Measurements from ENCODE around the gene PHKG2. TPM values are rescaled to one million over a fixed set of nuclear protein-coding genes. Genes with fewer than 3 reads are reported as not detected.

The PHKG2 gene
- total and polyA plus RNA-seq, 4 donors = 12.2 to 37.4 (median 31.7) TPM

DNA sequence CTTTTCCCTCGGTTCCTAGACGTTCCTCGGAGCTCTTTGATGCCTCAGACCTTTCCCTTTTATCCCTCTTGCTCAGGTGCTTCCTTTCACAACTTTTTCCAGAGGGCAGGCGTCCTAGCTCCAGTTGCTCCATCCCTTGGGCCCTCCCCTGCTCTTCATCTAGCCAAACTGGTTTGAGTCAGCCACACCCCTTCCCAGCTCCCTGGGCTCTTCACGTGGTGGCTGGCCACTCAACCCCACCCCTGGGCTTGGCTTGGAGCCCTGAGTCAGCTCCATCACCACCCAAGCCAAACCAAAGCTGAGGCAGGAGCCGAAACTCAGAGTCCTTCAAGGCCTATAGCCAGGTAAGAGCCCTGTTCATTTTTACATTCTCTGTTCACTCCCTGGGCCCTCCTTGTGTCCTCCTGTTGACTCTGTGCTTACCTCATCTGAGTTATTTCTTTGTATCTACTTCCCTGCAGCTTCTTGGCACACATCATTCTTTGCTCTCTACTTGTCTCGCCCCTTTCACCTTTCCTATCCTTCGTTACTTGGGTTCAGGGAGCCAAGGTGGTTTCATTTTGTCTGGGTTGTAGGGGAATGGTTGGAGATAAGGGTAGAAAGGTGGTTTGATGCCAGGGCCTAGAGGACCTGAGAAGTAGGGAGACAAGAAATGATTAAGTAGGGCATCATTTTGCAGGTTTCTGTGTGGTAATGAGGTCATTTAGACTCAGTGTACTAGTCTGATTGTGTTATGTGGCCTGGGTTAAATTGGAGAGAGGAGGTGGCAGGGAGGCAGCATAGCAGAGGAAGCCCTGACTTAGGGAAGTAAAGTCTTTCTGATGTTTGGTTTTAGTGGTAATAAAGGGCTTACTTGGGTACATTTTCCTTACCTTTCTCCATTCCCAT is 7.6 kb upstream of the PHKG2 start:
- H3K9me3 ChIP-seq (ENCODE audit: control insufficient read depth in 4 of 4, insufficient read depth in 3 of 4, low read length in 3 of 4) = no peaks in the 10 kb centered on the region
- TF ChIP-seq, protein P1, sequence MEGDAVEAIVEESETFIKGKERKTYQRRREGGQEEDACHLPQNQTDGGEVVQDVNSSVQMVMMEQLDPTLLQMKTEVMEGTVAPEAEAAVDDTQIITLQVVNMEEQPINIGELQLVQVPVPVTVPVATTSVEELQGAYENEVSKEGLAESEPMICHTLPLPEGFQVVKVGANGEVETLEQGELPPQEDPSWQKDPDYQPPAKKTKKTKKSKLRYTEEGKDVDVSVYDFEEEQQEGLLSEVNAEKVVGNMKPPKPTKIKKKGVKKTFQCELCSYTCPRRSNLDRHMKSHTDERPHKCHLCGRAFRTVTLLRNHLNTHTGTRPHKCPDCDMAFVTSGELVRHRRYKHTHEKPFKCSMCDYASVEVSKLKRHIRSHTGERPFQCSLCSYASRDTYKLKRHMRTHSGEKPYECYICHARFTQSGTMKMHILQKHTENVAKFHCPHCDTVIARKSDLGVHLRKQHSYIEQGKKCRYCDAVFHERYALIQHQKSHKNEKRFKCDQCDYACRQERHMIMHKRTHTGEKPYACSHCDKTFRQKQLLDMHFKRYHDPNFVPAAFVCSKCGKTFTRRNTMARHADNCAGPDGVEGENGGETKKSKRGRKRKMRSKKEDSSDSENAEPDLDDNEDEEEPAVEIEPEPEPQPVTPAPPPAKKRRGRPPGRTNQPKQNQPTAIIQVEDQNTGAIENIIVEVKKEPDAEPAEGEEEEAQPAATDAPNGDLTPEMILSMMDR (IDR thresholded peaks at IDR 0.05; ENCODE audit: control extremely low read depth, extremely low read depth) = no peak
- peak overlapping the region in 1 of 2 donors; percentile 23 for H3K9ac ChIP-seq (ENCODE audit: insufficient read depth in 1 of 2, low read length in 2 of 2)
- H3K4me1 ChIP-seq (ENCODE audit: control insufficient read depth in 5 of 5, insufficient read depth in 5 of 5, low read length in 5 of 5) = peaks cover 0 to 9% (median 3%) of the 10 kb centered on the region in 5 donors
- peak overlapping the region; percentile 68 to 75 for H3K27ac ChIP-seq (ENCODE audit: low read depth in 1 of 2, low read length in 1 of 2)
- H3K27me3 ChIP-seq (ENCODE audit: control insufficient read depth in 3 of 3, insufficient read depth in 3 of 3, low read length in 2 of 3) = no peaks in the 10 kb centered on the region
- H3K4me3 ChIP-seq = no peak overlapping the region
- 54 to 70% methylated on average over 8 of the region's 8 CpGs for WGBS, 2 donors
- ATAC-seq (ENCODE audit: insufficient read depth, low FRiP score) = peak; percentile 76
- peaks cover 33 to 55% (median 39%) of the 10 kb centered on the region in 4 donors for H3K36me3 ChIP-seq (ENCODE audit: control insufficient read depth in 4 of 4, insufficient read depth in 4 of 4, low read length in 4 of 4)
- peak; percentile 75 to 86 (median 84) for DNase-seq

DNA sequence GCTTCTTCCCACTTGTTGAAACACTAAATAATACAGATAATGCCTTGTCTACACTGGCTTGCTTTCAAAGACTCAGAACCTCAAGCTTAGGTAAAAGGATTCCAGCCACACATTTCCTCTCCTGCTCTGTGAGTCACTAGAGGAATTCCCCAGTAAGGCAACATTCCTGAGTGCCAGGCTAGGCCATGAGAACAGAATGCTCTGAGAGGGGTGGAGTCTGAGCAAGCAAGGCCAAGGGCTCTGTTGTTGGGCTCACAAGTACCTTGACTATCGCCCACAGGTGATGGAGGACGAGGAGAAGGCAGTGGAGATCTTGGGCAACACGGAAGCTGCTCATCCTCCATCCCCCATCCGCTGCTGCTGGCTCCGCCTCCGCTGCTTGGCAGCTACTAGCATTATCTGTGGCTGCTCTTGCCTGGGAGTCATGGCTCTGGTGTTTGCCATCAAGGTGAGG is 6.7 kb upstream of the PHKG2 start:
- 71 to 79% methylated on average over 6 of the region's 6 CpGs for WGBS, 2 donors
- no peak overlapping the region for H3K4me3 ChIP-seq
- H3K9ac ChIP-seq (ENCODE audit: insufficient read depth in 1 of 2, low read length in 2 of 2) = peak overlapping the region in 1 of 2 donors; percentile 34
- no peaks in the 10 kb centered on the region for H3K27me3 ChIP-seq (ENCODE audit: control insufficient read depth in 3 of 3, insufficient read depth in 3 of 3, low read length in 2 of 3)
- peak overlapping the region; percentile 14 to 68 for H3K27ac ChIP-seq (ENCODE audit: low read depth in 1 of 2, low read length in 1 of 2)
- H3K4me1 ChIP-seq (ENCODE audit: control insufficient read depth in 5 of 5, insufficient read depth in 5 of 5, low read length in 5 of 5) = peaks cover 0 to 9% (median 3%) of the 10 kb centered on the region in 5 donors
- H3K36me3 ChIP-seq (ENCODE audit: control insufficient read depth in 4 of 4, insufficient read depth in 4 of 4, low read length in 4 of 4) = peaks cover 25 to 46% (median 33%) of the 10 kb centered on the region in 4 donors
- H3K9me3 ChIP-seq (ENCODE audit: control insufficient read depth in 4 of 4, insufficient read depth in 3 of 4, low read length in 3 of 4) = no peaks in the 10 kb centered on the region
- ATAC-seq (ENCODE audit: insufficient read depth, low FRiP score) (peak; percentile 84), DNase-seq (peak; percentile 50 to 75 (median 64))
- TF ChIP-seq, protein P1 (IDR thresholded peaks at IDR 0.05; ENCODE audit: control extremely low read depth, extremely low read depth) = no peak

DNA sequence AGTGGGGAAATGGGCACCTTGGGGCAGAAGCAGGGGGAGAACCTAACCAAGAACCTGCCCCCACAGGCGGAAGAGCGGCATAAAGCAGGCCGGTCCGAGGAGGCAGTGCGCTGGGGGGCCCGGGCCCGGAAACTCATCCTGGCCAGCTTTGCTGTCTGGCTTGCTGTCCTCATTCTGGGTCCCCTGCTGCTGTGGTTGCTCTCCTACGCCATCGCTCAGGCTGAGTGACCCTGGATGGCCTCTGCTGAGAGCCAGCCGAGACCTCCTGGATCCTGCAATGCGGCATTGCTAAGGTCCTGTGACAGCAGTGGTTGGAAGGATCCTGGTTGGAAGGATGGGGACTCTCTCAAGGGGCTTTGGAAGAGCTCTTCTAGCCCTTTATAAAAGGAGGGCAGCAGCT is 4.5 kb upstream of the PHKG2 start:
- Histone ChIP-seq H3K4me3 (no peak overlapping the region), H3K27me3 (ENCODE audit: control insufficient read depth in 3 of 3, insufficient read depth in 3 of 3, low read length in 2 of 3) (no peaks in the 10 kb centered on the region), H3K27ac (ENCODE audit: low read depth in 1 of 2, low read length in 1 of 2) (no peak overlapping the region), H3K9me3 (ENCODE audit: control insufficient read depth in 4 of 4, insufficient read depth in 3 of 4, low read length in 3 of 4) (no peaks in the 10 kb centered on the region), H3K4me1 (ENCODE audit: control insufficient read depth in 5 of 5, insufficient read depth in 5 of 5, low read length in 5 of 5) (peaks cover 0 to 12% (median 4%) of the 10 kb centered on the region in 5 donors), H3K36me3 (ENCODE audit: control insufficient read depth in 4 of 4, insufficient read depth in 4 of 4, low read length in 4 of 4) (peaks cover 12 to 24% (median 17%) of the 10 kb centered on the region in 4 donors), H3K9ac (ENCODE audit: insufficient read depth in 1 of 2, low read length in 2 of 2) (no peak overlapping the region)
- ATAC-seq (ENCODE audit: insufficient read depth, low FRiP score) (no peak), DNase-seq (no peak)
- TF ChIP-seq, protein P1 (IDR thresholded peaks at IDR 0.05; ENCODE audit: control extremely low read depth, extremely low read depth) = no peak
- 95 to 96% methylated on average over 11 of the region's 11 CpGs for WGBS, 2 donors
